ENCODE measurements around the gene TEC.

GRCh38 chr4:48195374-48195773 is 74.3 kb downstream of the TEC start:
- TF ChIP-seq CTCF (IDR thresholded peaks at IDR 0.05), result no peak
- TF ChIP-seq POLR2A (IDR thresholded peaks at IDR 0.05), result no peak

Measured in thyroid gland (tissue), 4 donors.